HG02642 (cell line): Measurements from ENCODE around the gene KPNA6.
"Not testable (repeated sequence)": the region's sequence is repeated elsewhere in the genome, so short reads cannot be mapped to it uniquely, and the experiment has no call there.

Experiments used
- ATAC-seq: cut with Tn5 transposase; IDR thresholded peaks from one replicate; pipeline ENCODE4 v1.9.1; 2021; ENCODE audit warnings: mild to moderate bottlenecking; ENCODE audit not compliant: unreplicated experiment, poor library complexity

The KPNA6 gene

DNA sequence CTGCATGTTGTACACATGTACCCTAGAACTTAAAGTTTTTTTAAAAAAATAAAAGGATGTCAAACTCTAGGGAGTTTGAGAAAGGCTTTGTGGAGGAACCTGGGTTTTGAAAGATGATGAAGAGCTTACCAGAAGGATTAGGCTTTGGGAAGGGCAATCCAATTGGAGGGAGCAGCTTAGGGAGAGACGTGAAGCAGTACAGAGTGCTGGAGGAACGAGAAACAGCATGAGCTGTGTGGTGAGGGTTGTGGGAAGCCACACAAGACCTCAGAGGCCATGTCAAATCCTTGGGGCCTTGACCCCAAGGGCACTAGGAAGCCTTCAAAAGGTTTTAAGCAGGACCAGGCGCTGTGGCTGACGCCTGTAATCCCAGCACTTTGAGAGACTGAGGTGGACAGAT lies 8.4 kb upstream of the KPNA6 start:
- ATAC-seq: no peak

DNA sequence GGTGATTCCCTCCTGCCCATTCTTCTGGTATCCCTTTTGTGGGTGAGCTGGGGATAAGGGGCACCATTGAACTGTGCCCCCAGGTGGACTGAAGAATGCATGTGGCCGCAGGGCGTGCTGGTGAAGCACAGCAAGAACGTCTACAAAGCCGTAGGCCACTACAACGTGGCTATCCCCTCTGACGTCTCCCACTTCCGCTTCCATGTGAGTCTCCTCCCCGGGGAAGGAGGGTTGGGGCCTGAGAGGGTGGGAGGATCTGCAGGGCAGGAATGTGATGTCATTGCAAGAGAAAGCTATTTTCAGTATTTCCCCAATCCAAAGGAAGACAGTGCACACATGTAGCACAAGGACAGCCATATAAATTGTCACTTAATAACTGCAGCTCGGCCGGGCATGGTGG lies 7.5 kb upstream of the KPNA6 start:
- ATAC-seq: no peak

DNA sequence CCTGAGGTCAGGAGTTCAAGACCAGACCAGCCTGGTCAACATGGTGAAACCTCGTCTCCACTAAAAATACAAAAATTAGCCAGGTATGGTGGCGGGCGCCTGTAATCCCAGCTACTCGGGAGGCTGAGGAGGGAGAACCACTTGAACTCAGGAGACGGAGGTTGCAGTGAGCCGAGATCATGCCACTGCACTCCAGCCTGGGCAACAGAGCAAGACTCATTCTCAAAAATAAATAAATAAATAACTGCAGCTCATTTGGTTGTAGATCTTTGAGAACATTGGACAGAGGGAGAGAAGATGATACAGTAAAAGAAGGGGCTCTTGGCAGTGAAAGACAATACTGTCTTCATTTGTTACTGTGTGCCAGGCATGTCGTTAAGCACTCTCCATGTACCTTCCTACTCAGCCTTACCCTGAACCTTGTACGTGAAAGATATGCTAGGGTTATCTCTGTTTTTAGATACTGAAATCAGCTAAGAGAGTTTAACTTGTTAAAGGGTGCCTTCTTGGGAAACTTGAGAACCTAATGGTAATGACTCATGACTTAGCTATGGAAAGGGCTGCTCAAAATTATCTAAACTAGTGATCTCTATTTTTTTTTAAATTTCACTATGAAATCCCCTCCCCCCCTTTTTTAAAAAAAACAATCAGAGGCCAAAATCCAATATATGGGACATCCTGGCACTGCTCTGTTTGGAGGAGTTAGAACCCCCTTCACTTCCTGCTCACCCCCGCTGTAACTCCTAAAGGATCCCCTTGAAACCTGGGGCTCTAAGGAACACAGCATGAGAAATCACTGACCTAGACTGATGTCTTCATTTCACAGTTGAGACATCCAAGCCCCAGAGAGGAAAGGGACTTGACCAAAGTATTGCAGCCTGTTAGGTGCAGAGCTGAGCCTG lies 6.8 kb upstream of the KPNA6 start:
- no peak for ATAC-seq

DNA sequence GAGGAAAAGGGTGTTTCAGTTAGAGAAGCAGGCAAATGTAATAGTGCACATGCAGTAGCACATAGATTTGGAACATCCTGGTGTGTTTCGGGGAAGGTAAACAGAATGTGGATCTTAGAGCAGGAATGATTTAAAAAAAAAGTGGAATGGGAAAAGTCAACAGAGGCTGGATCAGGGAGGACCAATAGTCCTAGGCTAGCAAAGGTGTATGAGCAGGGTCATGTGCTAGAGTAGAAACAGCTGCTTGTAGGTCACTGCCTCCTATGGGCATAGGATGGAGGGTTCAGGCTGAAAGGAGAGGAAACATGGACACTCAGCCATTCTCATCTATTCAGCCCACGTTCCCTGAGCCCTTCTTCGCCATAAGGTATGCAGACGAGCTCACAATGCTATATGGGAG lies 3.7 kb upstream of the KPNA6 start:
- no peak for ATAC-seq

DNA sequence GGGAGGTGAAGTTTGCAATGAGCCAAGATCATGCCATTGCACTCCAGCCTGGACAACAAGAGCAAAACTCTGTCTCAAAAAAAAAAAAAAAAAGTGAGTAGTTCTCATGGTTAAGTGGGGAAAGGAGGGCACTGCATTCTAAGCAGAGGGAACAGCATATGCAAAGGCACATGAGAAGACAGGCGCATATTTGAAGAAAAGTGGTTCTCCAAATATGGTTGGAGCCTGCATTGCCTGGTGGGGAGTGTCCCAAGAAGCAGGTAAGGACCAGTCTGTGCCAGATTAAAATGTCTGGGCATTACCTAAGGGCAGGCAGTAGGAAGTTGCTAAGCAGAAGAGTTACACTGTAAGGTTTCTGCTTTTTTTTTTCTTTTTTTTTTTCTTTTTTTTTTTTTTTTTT lies 2.5 kb upstream of the KPNA6 start:
- no peak for ATAC-seq

DNA sequence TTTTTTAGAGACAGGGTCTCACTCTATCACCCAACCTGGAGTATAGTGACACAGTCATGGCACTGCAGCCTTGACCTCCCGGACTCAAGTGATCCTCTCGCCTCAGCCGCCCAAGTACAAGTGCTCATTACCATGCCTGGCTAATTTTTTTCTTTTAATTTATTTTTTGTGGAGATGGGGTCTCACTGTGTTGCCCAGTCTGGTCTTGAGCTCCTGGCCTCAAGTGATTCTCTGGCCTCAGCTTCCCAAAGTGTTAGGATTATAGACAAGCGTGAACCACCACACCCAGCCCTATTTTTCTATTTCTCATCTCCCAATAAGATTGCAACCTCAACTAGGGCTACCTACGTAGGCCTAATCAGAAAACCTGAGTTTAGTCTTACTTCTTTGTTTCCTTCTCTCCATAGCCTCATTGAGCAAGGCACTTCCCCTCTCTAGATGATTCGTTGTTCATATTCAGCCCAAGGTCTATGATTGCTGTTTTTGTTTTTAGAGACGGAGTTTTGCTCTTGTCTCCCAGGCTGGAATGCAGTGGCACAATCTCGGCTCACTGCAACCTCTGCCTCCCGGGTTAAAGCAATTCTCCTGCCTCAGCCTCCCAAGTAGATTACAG lies 1.1 kb upstream of the KPNA6 start:
- ATAC-seq: no peak

DNA sequence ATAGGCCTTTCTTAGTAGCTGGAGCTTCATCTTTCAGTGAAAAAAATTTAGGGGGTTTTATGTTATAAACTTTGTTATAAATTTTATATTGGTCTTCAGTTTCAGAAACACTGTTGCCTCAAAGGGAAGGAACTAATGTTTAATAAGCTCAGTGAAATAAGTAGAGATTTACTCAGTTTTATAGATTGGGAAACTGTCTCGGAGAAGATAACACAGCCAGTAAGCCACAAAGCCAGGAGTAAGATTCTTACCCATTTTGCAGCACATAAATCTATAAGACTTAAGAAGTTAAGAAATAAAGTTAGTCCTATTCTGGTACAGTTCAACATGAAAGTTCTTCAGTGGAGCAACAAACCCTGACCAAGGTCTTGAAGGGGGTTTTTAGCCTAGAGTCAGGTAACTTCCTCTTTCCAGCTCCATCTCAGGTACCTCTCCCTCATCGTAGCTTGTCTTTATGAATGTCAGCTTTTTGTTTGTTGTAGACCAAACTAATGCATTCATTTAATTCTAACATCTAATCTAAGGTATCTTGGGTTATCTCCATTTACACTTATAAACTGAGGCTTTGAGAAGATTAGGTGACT lies 3.3 kb downstream of the KPNA6 start:
- ATAC-seq: no peak

DNA sequence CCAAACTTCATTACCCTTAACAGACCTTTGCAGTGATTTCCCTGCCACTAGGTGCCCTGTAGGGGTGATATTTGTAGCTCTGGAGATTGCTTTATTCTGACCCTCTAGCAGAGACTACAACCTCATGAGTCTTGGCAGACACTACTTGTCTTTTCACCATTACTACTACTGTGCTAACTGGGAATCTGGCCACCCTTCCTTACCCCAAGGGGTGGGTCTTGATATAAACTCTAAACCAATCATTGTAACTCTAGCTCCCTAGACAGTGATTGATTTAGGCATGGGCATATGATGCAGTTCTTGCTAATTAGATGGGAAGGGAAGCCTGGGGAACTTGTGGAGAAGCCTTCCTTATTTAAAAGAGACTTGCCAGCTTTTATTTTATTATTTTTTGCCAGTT lies 3.9 kb downstream of the KPNA6 start:
- ATAC-seq: no peak

DNA sequence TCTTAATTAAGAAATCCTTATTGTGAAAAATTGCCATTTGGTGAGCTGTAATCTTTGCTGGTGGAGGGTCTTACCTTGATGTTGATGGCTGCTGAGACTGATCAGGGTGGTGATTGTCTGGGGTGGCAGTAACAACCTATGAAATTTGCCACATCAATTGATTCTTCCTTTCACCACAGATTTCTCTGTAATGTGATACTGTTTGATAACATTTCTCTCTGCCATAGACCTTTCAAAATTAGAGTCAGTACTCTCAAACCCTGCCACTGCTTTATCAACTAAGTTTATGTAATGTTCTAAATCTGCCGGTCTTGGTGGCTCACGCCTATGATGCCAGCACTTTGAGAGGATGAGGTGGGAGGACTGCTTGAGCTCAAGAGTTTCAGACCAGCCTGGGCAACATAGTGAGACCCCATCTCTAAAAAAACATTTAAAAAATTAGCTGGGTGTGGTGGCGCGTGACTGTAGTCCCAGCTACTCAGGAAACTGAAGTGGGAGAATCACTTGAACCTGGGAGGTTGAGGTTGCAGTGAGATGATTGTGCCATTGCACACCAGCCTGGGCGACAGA lies 5.0 kb downstream of the KPNA6 start:
- ATAC-seq: no peak

DNA sequence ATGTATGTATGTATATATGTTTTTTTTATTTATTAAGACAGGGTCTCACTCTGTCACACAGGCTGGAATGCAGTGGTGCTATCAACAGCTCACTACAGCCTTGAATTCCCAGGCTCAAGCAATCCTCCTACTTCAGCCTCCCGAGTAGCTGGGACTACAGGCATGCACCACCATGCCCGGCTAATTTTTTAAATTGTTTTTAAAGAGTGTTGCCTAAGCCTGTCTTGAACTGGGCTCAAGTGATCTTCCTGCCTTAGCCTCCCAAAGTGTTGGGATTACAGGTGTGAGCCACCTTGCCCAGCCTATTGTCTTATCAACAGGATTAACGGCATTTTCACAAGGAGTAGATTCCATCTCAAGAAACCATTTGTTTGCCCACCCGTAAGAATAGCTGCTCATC lies 5.6 kb downstream of the KPNA6 start:
- not testable (repeated sequence) for ATAC-seq

DNA sequence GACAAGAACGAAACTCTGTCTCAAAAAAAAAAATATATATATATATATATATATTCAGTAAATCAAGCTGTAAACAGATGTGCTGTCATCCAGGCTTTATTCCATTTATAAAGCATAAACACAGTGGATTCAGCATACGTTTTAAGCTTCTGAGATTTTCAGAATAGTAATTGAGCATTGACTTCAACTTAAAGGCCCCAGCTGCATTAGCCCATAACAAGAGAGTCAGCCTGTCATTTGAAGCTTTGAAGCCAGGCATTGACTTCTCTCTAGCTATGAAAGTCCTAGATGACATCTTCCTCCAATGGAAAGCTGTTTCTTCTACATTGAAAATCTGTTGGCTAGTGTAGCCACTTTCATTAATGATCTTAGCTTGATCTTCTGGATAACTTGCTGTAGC lies 6.6 kb downstream of the KPNA6 start:
- no peak for ATAC-seq

DNA sequence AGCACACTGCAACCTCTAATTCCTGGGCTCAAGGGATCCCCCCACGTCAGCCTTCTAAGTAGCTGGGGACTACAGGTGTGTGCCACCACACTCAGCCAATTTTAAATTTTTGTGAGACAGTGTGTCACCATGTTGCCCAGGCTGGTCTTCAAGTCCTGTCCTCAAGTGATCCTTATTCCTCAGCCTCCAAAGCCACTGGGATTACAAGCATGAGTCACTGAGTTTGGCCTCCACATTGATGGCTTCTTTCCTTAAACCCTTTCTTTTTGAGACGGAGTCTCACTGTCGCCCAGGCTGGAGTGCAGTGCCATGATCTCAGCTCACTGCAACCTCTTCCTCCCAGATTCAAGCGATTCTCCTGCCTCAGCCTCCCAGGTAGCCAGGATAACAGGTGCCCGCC lies 7.6 kb downstream of the KPNA6 start:
- no peak for ATAC-seq

DNA sequence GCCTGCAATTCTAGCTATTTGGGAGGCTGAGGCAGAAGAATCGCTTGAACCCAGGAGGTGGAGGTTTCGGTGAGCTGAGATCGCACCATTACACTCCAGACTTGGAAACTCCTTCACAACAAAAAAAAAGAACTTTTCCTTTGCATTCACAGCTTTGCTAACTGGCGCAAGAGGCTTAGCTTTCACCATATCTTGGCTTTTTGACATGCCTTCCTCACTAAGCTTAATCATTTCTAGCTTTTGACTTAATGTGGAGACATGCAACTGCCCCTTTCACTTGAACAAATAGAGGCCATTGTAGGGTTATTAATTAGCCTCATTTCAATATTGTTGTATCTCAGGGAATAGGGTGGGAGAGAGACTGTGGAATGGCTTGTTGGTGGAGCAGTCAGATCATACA lies 8.7 kb downstream of the KPNA6 start:
- no peak for ATAC-seq

DNA sequence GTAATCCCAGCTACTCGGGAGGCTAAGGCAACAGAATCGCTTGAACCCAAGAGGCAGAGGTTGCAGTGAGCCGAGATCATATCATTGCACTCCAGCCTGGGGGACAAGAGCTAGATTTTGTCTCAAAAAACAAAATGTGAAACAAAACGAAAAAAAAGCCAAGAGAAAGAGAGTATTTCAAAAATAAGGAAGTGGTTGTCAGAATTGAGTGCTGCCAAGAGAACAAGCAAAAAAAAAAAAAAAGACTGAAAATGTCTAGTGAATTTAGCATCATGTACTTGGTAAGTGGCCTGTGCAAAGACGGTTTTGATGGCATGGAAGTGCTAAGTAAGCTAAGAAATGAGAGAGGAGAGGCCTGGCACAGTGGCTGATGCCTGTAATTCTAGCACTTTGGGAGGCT lies 14.3 kb downstream of the KPNA6 start:
- no peak for ATAC-seq

DNA sequence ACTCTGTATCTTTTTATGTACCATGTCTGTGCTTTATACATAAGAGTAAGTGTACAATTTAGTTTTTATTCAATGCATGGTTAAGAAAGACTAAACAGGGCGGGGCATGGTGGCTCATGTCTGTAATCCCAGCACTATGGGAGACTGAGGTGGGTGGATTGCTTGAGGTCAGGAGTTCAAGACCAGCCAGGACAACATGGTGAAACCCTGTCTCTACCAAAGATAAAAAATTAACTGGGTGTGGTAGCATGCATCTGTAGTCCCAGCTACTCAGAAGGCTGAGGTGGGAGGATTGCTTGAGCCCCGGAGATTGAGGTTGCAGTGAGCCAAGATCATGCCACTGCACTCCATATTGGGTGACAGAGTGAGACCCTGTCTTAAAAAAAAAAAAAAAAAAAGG lies 15.5 kb downstream of the KPNA6 start:
- ATAC-seq: not testable (repeated sequence)

DNA sequence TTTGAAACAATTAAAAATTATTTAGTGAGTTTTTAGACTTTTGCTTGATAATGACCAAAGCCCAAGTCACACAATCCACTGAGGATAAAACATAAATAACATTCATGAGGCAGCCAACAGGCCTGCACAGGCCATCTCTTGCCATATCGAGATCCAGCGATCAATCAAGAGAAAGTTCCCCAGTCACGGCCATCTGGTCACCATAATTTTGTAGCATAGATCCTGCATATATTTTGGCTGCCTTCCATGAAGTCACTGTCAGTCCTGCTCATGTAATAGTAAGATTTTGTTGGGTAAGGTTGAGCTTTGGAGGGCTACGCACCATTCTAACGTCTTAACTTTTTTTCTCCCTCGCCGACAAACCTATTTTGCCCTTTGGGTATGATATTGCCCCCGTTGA lies 17.5 kb downstream of the KPNA6 start:
- ATAC-seq: no peak

DNA sequence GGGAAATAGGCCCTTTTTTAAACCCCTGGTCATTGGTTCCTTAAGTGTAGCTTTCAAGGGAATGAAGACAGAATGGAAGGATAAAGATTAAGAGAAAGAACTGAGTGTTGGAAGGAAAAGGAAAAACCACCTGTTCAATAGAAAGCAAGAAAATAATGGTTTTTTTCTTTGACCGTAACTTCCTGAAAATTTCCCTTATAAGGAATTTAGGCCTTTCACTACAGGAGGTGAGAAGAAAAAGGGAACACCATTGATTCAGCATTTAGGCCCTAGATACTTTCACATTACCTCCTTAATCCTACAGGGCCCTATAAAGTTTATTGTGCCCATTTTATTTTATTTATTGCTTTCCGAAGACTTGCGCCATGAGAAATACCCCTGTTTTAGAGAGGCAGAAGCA lies 18.9 kb downstream of the KPNA6 start:
- ATAC-seq: no peak

DNA sequence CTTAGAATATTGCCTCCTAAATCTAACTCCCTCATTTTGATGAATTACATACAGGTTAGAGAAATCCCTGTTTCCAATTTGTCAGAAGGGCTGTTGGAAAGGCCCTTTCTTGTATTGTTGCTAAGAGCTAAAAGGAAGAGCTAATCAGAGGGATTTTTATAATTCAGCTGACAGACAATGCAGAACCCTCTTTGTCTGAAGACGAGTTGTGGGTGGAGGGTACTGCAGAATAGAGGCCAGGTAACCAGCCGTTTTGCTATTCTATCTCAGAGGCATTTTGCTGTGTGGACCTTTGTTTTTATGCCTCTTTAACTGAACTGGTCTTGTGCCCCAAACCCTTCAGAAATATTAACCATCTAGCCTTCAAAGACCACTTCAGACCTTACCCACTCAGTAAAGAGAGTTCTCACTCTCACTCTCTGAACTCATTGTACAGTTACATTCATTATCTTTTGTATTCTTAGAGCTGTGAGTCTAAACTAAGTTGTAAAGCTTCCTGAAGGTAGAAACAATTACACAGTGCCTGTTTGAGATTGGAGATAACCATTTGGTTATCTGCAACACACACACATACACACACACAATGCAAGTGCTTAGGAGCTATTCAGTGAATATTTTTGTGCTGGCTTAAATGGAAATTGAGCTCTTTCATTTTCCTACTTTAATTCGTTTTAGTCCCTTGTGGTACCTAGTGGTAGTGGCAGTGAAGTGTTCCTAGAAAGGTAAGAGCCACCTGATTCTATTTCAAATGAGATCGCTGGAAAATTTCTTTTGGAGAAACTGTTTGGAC lies 19.7 kb downstream of the KPNA6 start:
- no peak for ATAC-seq

DNA sequence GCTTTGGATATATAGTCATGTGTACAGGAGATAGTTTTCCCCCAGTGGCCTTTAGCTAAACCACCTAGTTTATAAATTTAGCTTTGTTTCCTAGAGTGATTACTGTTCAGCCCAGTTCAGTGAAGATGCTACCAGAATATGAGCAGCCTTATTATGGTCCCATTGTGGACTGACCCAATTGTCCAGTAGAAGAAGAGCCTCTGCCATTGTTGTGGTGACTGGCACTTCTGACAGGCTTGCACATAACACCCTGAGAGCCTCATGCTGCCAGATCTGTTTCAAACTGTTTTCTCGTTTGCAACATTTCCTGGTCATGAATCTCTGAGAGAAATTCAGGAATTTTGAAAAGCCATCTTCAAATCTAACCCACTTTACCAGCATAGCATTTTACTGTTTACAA lies 20.6 kb downstream of the KPNA6 start:
- no peak for ATAC-seq

DNA sequence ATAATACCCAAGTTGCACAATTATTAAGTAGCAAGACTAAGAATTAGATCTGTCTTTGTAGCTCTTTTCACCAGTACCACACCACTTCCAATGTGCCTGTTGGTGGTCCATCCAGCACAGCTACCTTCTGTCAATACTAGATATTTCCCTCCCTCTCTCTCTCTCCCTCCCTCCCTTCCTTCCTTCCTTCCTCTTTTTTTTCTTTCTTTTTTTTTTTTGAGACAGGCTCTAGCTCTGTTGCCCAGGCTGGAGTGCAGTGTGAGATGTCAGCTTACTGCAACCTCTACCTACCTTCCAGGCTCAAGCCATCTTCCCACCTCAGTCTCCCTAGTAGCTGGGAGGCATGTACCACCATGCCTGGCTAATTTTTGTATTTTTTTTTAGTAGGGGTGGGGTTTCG lies 21.1 kb downstream of the KPNA6 start:
- no peak for ATAC-seq

DNA sequence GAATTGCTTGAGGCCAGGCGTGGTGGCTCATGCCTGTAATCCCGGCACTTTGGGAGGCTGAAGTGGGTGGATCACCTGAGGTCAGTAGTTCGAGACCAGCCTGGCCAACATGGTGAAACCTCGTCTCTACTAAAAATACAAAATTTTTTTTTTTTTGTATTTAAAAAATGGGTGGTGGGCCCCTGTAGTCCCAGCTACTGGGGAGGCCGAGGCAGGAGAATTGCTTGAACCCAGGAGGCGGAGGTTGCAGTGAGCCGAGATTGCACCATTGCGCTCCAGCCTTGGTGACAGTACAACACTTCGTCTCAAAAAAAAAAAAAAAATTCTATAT lies 26.1 kb downstream of the KPNA6 start:
- not testable (repeated sequence) for ATAC-seq
